ENCODE data around the gene TINCR. TPM values are rescaled to one million over a fixed set of nuclear protein-coding genes. Genes with fewer than 3 reads are reported as not detected.

Gene TINCR
- total and polyA plus RNA-seq, 2 donors (not counting 1 experiment from before 2014, with no cell fraction given) = 0.42 to 0.54 TPM

DNA sequence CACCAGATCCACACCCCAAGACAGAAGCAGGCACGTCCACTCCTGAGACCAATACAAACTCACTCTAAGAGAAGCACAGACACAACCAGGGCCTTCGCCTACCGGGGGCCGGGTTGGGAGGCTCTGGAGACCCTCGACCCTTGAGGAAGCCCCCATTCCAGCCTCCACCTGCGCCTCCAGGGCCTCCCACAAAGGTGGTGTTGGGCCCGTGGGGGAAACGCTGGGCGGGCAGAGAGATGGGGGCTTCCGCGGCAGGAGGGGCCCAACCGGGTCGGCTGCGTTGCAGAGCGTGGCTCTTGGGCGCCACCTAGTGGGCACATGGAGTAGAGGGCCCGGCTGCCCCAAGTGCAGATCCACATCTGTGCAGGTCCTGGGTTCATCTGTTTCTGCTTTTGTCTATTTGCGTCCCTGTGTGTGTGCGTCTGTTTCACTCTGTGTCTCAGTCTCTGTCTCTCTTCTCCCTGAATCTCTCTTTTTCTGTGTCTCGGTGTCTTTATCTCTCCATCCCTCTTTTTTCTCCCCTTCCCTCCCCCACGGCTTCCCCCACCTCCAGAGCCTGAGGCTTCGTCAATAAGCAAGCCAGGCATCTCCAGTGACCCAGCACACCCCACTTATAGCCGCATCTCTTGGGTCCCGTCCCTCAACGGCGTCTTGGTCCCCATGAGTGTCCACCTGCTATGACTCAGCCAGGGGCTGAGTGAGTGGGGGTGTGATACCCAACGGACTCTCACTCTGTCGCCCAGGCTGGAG is 10.5 kb upstream of the TINCR start:
- peak overlapping the region; percentile 51 for H3K4me2 ChIP-seq (replicated peaks; ENCODE audit: low read depth, low read length, poor library complexity, severe bottlenecking)
- Mint-ChIP-seq H3K27me3 (no peaks in the 10 kb centered on the region), H3K4me3 (no peak overlapping the region), H3K4me1 (peaks cover 8% of the 10 kb centered on the region), H3K9me3 (ENCODE audit: insufficient read depth) (no peaks in the 10 kb centered on the region), H3K27ac (peak overlapping the region; percentile 50)
- 12% methylated on average over 17 of the region's 28 CpGs for WGBS (ENCODE audit: insufficient coverage)
- H3K4me1 ChIP-seq (ENCODE audit: control insufficient read depth in 2 of 2, insufficient read depth in 2 of 2, low read length in 2 of 2) = peaks cover 0 to 7% of the 10 kb centered on the region in 2 donors
- H2AFZ ChIP-seq (ENCODE audit: insufficient read depth, low read depth, low read length, poor library complexity, severe bottlenecking) = peak overlapping the region; percentile 55
- H3K9me3 ChIP-seq (ENCODE audit: control extremely low read depth in 1 of 3, control insufficient read depth in 2 of 3, insufficient read depth in 1 of 3, low read length in 2 of 3) = peaks cover 0 to 3% (median 0%) of the 10 kb centered on the region in 3 donors
- H3K27ac ChIP-seq (ENCODE audit: low read length in 2 of 2) = no peak overlapping the region
- ATAC-seq (ENCODE audit: low read depth) = peak; percentile 90
- intact Hi-C loops (cut with micrococcal nuclease) = no loop called here
- DNase-seq = peak; percentile 78
- H3K4me3 ChIP-seq (ENCODE audit: control extremely low read depth in 1 of 5, extremely low read depth in 1 of 5, insufficient read depth in 1 of 5, low read depth in 2 of 5, low read length in 4 of 5) = no peak overlapping the region
- ChIA-PET CTCF (interaction anchor here (1.1 to 1.5 kb wide), 3 partner anchors 9 to 540 kb away, joined by 3 to 5 read pairs (median 4); no protein-coding TSS in a partner anchor), POLR2A (no interaction called here)
- peaks cover 0 to 3% (median 0%) of the 10 kb centered on the region in 4 experiments for H3K27me3 ChIP-seq (replicated peaks in 1 of 4; ENCODE audit: control extremely low read depth in 1 of 4, control insufficient read depth in 3 of 4, insufficient read depth in 4 of 4, low read length in 3 of 4)
- TF ChIP-seq EZH2 (IDR thresholded peaks at IDR 0.05; ENCODE audit: borderline replicate concordance, insufficient read depth, low read depth, low read length, poor library complexity, severe bottlenecking) (no peak), CTCF (IDR thresholded peaks at IDR 0.05) (peak; percentile 100)
- H4K20me1 ChIP-seq (ENCODE audit: control insufficient read depth, insufficient read depth, low read length, poor library complexity, severe bottlenecking) = no peaks in the 10 kb centered on the region
- no peak overlapping the region for H3K9ac ChIP-seq (ENCODE audit: low read length)
- H3K36me3 ChIP-seq (replicated peaks in 1 of 2; ENCODE audit: control extremely low read depth in 1 of 2, control insufficient read depth in 1 of 2, extremely low read depth in 1 of 2, insufficient read depth in 2 of 2, low read length in 1 of 2) = peaks cover 0 to 9% of the 10 kb centered on the region in 2 experiments
- H3K79me2 ChIP-seq (ENCODE audit: control insufficient read depth, insufficient read depth, low read length) = no peaks in the 10 kb centered on the region

DNA sequence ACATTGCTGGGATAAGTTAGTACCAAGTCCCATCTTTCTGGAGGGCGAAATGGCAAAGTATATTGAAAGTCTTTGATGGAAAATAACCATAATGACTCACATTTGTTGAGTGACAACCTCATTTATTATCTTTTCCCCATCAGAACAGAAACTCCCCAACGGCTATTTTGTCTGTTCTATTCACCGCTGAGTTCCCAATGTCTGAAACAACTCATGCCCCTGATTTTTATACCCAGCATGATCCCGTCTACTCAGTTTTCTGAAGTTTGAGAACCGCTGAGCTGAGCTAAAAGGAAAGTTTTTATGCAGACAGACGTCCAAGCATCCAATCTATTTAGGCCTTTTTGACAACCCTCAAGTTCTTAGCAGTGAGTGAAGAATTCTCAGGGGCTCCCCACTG is 7.8 kb upstream of the TINCR start:
- CTCF ChIA-PET = interaction anchor here (0.7 kb wide), 1 partner anchor 136 kb away, joined by 4 read pairs; no protein-coding TSS in a partner anchor
- Mint-ChIP-seq H3K4me3 (no peak overlapping the region), H3K27ac (no peak overlapping the region), H3K27me3 (no peaks in the 10 kb centered on the region), H3K4me1 (peaks cover 8% of the 10 kb centered on the region), H3K9me3 (ENCODE audit: insufficient read depth) (no peaks in the 10 kb centered on the region)
- DNase-seq (no peak), ATAC-seq (ENCODE audit: low read depth) (no peak)
- Histone ChIP-seq H4K20me1 (ENCODE audit: control insufficient read depth, insufficient read depth, low read length, poor library complexity, severe bottlenecking) (no peaks in the 10 kb centered on the region), H3K79me2 (ENCODE audit: control insufficient read depth, insufficient read depth, low read length) (no peaks in the 10 kb centered on the region), H3K4me3 (ENCODE audit: control extremely low read depth in 1 of 5, extremely low read depth in 1 of 5, insufficient read depth in 1 of 5, low read depth in 2 of 5, low read length in 4 of 5) (no peak overlapping the region), H3K4me1 (ENCODE audit: control insufficient read depth in 2 of 2, insufficient read depth in 2 of 2, low read length in 2 of 2) (peaks cover 0 to 7% of the 10 kb centered on the region in 2 donors), H3K9me3 (ENCODE audit: control extremely low read depth in 1 of 3, control insufficient read depth in 2 of 3, insufficient read depth in 1 of 3, low read length in 2 of 3) (peaks cover 0 to 13% (median 0%) of the 10 kb centered on the region in 3 donors), H3K27ac (ENCODE audit: low read length in 2 of 2) (no peak overlapping the region), H3K4me2 (replicated peaks; ENCODE audit: low read depth, low read length, poor library complexity, severe bottlenecking) (no peak overlapping the region), H3K36me3 (replicated peaks in 1 of 2; ENCODE audit: control extremely low read depth in 1 of 2, control insufficient read depth in 1 of 2, extremely low read depth in 1 of 2, insufficient read depth in 2 of 2, low read length in 1 of 2) (no peaks in the 10 kb centered on the region), H2AFZ (ENCODE audit: insufficient read depth, low read depth, low read length, poor library complexity, severe bottlenecking) (no peak overlapping the region), H3K27me3 (replicated peaks in 1 of 4; ENCODE audit: control extremely low read depth in 1 of 4, control insufficient read depth in 3 of 4, insufficient read depth in 4 of 4, low read length in 3 of 4) (peaks cover 0 to 3% (median 0%) of the 10 kb centered on the region in 4 experiments), H3K9ac (ENCODE audit: low read length) (no peak overlapping the region)
- POLR2A ChIA-PET = no interaction called here
- TF ChIP-seq CTCF (IDR thresholded peaks at IDR 0.05) (no peak), EZH2 (IDR thresholded peaks at IDR 0.05; ENCODE audit: borderline replicate concordance, insufficient read depth, low read depth, low read length, poor library complexity, severe bottlenecking) (no peak)
- WGBS (ENCODE audit: insufficient coverage) = 90% methylated on average over 4 of the region's 6 CpGs
- intact Hi-C loops (cut with micrococcal nuclease) = no loop called here
